Stimulated activated CD8-positive, alpha-beta memory T cell treated with anti-CD3 and anti-CD28 coated beads, Interleukin-12 subunit alpha, Interleukin-12 subunit beta, amount 100 ng/mL, for 24 hours (primary cell): ENCODE data around the gene COPZ2.
"Not testable (repeated sequence)": the region's sequence is repeated elsewhere in the genome, so short reads cannot be mapped to it uniquely, and the experiment has no call there.

Experiments used
- DNase-seq: peaks from one replicate; pipeline ENCODE4 v3.0.0-alpha.2; 2020; ENCODE audit errors: extremely low read depth

Gene COPZ2

DNA sequence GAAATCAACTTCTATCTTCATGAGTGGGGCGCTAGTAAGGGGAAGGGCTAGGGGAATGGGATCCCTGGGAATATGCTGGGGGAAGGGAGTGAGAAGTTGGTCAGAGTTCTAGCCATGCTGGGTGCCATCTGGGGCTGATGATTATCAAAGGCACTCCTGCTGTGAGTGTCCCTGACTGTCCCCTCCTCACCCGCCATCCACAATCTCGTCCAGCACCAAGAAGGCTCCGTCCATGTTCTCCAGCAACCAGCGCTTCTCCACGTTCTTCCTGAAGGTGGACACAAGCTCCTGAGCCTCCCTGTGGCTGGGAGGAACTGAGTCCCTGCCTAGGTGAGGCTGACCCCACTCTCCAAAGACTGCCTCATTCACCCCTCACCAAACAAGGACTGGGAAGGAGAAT, 5.6 kb downstream of the COPZ2 start:
- no peak for DNase-seq

DNA sequence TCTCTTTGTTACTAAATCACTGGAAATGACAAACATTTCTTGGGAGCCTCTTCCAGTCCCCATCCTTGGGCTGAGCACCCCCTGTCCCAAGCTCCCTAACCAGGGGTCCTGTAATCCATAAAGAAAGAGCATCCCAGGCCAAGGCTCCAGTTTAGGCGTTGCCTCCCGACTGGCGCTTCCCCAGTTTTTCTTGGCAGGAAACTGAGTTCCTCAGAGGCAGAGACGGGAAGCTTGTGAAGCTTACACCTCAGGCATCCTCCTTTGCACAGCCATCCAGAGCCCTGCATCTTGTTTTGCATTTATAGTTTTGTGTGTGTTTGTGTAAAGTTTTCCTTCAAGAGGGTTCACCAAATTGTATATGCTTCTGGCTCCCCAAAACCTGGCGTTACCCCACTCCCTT, 7.1 kb downstream of the COPZ2 start:
- no peak for DNase-seq

DNA sequence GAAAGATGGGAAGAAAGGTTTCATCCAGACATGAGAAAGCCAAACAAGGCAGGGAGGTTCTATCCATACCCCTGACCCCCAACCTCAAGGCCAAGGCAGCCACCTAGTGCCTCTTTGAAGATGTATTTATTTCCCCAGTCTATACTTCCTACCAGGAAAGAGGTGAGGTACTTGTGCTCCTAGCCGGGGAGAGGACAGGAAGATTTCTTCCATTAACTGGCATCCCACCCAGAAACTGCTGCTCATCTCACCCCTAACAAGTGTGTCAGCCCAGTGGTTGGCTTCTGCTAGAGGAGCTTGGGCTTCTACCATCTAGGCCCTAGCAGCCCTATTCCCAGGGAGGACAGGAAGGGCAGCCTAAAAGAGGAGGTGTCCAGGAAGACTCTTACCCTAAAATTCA, 8.9 kb downstream of the COPZ2 start:
- DNase-seq: no peak

DNA sequence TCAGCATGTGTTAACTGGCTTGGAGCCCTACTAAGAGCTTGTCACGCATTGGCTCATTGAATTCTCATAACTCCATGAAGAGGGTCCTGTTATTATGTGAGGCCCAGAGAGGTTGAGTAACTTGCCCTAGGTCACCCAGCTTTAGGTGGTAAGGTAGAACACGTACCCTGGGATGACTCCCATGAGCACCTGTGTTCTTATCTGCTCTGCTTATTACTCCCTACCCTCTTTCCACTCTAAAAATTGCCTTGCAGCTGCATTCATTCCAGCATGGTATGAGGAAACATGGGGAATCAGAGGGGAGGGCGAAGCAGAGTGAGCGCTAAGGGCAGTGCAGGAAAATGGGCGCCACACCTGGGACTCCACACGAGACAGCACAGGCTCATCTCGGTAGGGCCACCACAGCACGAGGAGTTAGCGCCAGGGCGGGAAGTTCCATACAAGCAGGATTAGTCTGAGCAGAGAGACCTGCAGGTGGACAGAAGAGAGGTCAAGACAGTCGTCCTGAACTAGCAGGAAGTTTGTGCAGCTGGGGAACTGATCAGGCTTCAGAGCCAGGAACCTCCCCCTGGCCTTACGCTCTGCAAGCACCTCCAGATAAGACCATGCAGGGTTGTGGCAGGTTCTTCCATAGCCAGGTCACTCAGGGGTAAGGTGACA, 10.1 kb downstream of the COPZ2 start:
- DNase-seq: no peak

DNA sequence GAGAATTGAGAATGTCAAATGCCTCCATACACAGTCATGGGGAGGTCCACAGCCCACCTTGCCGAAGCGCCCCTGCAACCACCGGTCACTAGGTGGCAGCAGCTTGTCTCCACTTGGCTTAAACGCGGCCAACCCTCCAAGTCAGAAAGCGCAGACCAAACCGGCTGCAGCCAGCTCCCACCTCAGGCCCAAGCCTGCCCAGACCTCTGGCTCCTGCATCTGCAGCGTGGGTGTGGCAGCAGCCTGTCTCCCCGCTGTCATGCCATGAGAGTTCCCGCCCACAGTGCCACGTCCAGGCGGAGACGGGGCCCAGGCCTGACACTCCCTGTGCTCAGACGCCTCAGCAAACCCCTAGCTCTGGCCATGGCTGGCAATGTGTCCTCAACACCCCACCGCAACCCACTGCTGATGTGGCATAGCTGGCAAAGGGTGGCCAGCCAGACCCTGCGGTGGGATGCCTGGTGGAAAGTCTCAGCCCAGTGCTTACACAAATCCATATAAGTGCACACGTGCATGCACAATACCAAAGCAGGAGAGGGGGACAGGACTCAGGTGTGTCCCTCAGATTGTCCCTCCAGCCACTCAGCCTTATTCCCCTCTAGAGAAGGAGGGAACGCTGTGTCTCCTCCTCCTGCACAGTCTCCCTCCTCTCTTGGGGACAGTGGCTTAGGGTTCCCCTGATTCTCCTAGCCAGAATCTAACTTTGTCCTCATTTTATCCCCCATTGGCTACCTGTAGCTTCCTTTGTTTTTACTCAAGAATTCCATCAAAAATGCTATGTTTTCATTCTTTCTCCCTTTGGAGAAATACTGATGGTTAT, 10.9 kb downstream of the COPZ2 start:
- DNase-seq: peak; percentile 49

DNA sequence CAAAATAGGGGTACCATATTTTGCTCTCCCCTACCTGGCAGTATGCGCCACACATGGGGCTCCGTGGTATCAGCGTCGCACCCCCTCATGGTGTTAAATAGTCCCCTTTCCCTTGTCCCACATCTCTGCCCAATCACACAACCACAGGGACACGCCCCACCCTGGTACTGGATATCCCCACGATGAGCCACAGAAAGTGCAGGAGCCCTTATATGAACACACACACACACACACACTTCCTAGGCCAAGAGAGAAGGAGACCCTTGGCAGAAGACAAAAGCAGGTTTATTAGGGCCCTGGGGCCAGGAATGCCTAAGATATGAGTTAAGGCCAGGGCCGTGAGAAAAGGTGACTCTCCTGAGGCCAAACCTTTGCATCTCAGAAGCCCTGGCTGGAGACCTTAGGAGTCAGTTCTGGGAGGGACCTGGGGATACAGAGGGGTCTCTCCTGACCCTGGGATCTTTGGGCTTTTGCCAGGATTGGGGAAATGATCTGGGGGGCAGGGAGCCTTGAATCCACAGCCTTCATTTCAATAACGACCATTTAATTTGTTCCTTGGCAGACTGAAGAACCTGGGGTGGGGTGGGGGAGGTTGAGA, 11.6 kb downstream of the COPZ2 start:
- DNase-seq: no peak

DNA sequence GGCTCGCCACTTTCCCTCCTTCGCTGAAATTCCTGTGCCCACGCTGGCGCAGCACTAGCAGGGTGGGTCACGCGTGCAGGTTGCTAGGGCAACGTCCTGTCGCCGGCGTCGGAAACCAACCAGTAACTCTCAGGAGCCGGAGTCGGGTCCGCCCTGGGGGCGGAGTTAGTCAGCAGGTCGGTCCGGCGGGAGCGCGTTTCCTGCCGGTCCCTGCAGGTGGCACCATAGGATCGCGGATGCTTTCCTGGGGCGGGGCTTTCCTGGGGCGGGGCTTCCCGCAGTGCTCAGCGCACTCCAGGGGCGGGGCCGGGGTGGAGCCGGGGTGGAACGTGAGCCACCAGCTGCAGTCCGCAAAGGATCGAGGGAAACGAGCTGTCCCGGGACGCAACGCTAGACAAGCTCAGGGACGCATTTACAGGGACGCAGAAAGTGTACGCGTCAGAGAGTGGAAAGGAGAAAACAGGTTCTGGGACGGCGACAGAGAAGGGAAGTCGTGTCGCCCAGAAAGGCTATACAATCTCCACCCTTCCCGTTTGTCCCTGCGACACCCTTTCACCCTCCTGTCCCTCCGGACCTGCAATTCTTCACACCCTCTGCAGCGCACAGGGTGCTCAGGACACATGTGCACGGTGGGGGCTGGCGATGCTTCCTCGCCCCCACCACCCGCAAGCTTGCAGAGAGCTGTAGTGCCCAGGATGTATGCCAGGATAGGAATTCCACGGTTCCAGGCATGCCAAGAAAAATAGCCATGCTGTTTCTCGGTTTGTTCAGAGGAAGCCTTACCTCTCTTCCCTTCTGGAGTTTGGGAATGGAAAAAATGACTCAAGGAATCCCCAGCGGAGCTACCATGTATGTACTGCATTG, 12.3 kb downstream of the COPZ2 start:
- DNase-seq: peak; percentile 94

DNA sequence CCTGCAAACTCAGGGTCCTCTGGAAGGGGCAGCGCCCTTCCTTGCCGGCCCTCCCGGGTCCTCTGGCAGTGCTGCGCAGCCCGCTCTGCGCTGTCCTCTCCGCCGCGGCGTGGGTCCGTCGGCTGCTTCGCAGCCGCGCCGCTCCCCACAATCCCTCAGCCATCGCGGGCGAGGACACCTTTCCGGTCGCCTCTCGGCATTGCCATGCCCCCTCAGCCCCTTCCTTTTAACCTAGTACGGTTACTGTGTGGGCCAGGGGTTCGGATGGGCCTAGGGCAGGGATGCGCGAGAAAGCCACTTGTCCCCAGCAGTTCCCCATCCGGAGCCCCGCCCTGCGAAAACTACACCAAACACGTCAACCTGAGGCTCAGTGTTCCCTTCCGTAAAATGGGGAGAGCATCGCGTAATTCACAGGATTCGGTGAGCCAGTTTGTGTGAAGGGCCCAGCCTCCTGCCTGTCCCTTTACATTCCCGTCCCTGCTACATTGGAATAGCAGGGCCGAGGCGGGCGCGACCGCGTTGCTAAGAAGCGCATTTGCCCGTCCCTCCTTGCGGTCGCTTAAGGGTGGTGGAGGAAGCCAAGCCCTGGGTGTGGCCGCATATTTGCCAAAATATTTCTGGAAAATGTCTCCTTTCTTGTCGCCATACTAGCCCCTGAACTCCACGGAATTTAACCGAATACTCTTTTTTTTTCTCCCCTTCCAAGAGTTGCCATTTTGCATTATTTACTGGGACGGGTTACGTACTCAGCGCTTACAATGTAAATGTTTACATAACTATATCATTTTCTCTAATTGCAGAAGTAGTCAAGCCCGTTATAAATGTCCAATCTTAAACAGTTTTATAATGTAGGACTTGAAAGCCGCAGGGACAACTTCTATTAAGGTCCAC, 13.2 kb downstream of the COPZ2 start:
- no peak for DNase-seq

DNA sequence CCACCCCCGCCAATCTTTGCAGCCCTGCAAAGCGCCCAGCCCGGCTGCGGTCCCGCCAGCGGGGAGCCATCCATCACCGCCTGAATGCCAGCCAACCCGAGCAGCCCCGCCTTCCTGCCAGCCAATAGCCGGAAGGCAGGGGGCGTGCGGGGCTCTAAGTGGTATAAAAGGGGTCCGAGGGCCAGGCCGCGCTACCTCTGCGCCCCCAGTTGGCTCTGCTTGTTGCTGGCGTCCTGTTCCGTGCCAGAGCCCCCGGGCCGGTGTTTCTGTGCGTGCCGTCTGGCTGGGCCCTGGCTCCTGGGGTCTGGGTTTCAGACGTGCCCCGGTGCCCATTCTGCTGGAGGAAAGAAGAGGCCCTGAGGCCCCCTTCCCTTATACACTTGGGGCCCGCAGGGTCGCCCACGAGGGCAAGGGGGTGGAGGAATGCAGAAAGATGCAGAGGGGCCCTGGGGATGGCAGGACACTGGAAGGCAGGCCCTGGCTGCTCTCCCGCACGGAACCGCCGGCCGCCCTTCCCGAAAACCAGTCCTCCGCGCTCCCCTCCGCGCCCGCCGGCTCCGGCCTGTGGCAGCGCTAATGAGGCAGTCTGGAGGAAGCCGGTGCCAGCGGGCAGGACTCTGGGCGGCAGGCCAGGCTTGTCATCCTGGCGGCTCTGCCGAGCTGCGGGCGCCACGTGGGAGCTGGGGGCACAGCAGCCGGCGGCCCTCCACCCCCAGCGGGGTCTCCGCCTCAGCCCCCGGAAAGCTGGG, 14.0 kb downstream of the COPZ2 start:
- DNase-seq: no peak

DNA sequence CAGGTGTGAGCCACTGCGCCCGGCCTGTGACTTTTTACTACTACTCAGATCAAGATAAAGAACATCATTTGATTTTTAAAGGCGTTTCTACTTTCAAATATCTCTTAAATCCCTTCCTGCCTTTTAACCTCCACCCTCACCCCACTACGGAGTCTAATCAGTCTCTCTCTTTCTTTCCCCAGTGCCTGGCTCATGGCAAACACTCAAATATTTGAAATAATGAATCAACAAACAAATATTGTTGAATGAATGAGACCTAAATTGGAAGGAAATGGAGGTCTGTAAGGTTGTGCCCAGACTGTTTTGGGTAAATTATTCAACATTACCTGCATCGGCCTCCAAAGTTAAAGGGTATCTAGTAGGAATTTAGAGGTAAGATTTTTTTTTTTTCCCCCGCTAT, 14.7 kb downstream of the COPZ2 start:
- DNase-seq: no peak

DNA sequence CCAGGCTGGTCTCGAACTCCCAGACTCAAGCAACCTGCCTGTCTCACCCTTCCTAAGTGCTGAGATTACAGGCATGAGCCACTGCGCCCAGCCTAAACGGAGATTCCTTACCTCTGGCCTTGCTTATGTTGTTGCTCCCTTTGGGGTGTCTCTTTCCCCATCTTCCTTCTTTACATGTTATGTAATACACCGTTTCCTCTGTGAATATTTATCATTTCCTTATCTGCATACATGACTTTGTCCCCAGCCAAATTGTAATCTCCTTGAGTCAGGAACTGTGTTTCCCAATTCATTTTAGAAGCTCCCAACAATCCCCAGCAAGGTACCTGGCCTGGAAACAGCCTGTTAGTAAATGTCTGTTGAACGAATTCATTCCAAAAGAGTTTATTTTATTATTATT, 15.7 kb downstream of the COPZ2 start:
- no peak for DNase-seq

DNA sequence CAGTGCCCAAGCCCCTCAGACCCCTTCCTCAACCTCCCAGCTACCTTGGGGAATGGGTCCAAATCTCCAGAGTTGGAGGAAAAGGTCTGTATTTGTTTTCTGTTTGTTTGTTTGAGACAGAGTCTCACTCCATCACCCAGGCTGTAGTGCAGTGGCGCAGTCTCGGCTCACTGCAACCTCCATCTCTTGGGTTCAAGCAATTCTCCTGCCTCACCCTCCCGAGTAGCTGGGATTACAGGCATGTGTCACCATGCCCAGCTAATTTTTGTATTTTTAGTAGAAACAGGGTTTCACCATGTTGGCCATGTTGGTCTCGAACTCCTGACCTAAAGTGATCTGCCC, 19.8 kb downstream of the COPZ2 start:
- not testable (repeated sequence) for DNase-seq

DNA sequence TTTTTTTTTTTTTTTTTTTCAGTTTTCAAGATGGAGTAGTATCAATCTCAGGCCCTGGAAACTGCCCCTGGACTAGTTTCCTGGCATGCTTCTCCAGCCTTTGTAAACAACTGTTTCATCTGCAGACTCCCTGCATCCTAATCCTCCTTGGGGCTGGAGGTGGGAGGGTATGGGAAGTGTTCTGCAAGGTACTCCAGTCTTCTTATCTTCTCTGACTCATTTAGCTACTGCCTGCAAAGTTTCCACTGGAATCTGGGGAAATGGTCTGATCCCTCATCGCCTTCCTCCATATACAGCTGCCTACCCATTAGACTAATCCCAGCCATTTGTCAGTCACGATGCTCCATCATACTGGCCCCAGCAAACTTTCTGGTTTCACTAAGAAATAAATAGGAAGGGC, 21.5 kb downstream of the COPZ2 start:
- DNase-seq: no peak

DNA sequence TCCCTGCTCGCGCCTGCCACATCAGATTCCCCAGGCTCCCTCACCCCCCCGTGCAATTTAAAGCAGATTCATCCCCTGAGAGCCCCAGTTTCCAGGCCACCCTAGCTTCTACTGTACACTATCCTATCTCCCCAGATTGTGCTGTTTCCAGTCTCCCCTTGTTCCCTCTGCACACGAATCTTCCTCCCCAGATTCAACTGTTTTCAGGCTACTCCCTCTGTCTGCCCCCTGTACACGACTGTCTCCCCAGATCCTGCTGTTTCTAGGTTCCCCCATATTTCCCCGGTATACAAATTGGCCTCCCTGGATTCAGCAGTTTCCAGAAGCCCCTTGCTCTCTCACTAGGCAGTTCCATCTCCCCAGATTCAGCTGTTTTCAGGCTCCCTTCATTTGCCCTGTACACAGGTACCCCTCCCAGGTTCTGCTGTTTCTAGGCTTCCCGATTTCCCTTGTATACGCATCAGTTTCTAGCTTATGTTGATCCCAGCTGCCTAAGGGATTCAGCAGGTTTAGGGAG, 22.9 kb downstream of the COPZ2 start:
- no peak for DNase-seq

DNA sequence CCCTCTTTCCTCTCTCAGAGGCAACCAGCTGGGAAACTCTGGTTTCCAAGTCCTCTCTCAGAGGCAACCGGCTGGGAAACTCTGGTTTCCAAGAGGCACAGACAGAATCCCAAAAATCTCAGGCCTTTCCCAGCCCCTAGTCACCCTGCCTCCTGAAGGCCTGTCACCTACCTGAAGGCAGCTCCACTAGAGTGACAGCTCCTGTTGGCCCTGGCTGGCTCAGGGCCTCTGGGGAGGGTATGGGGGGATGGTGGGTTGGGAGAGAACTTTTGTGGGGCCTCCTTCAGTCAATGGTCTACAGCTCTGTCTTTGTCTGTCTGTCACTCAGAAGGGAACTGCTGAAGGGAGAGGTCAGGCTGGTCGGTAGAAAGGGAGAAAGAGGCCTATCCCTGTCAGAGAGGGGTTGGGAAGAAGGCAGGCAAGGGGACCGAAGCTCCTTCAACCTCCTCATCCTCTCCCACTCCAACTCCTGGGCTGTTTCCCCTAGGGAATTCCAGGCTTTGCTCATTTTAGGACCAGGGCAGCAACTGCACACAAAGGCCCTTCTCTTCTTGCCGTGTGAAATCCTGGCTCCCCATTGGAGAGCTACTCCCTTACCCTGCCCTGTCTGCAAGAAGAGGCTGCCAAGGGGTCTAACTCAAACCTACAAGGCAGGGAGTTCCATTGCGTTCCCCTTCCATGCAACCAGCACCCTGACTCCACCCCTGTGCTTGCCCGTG, 23.6 kb downstream of the COPZ2 start:
- no peak for DNase-seq

DNA sequence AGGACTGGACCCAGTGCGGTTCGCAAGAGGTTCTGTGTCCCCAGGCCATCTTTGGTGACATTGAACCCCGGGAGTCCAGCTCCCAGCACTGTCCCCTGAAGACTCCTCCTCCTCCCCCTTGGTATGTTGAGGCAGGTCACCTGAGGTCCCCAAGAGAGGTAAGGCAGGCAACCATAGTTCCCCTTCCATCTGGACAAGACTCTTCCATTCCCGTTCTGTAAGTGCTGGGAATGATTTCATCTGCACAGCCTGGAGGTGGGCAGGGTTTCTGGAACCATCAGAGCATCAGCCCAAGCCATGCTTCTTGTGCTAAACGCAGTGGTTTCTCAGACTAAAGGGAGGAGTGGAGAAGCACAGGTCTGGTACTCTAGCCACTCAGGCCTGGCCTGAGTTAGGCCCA, 24.9 kb downstream of the COPZ2 start:
- no peak for DNase-seq

DNA sequence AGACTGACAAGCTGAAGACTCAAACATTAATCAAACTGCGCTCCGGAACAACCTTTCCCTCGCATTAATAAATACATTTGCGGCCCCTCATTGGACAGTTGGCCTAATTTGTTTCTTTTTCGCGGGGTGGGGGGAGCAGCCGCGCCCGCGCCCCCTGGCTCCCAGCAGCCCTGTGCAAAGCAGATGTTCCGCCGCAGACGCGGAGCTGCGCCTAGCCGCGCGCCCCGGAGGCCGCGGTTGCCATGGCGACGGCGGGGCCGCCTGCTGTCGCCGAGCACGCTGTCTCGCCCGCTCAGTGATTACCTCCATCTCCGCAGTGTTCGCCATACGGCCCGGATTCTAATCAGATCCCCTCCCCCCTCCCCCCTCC, 25.5 kb downstream of the COPZ2 start:
- DNase-seq: no peak

DNA sequence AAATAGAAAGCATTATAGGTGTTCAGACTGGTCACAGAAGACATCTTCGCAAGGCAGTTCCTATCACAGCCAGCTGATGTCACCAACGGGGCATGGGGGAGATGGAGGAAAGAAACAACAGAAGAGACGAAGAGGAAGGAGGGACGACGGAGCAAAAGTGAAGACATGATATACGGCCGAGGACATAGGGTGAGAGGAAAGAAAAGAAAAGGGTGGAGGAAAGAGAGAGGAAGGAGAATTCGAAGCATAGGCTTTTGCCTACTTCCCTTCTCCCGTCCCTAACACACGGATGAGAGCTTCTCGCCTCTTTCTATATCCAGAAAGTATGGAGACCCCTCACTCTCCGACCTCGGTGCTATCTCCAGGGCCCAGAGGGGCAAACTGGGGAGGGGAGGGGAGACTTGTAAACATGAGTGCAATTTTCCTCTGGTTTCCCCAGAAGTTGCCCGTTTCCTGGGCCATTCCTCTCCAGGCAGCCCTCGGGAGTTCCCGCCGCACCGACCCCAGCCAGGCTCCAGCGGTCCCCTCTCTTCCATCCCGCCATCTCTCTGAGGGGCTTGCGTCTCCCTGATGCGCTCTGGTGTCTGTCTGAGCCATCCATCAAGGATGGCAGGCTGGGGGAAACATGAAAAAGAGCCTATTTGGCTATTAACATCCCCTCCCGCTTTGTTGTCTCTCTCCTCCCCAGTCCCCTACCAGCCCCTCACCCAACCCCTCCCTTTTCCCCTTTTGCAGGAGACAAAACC, 26.0 kb downstream of the COPZ2 start:
- no peak for DNase-seq

DNA sequence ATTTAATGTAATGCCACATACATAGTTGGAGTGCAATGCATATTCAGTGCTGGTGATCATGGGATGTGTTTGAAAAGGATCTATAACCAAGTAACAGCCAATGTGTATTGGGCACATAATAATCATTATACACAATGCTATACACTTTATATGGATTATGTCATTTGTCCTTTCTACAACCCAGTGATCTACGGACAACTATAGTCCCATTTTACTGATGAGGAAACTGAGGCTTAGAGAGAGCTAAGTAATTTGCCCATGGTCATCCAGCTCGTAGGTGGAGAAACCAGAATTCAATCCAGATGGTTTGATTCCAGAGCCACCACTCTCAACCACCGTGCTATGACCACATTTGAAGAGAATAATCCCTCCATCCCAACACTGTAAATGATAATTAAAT, 27.4 kb downstream of the COPZ2 start:
- DNase-seq: no peak
